ENCODE results near the gene HMOX1.
"Not testable (repeated sequence)": the region's sequence is repeated elsewhere in the genome, so short reads cannot be mapped to it uniquely, and the experiment has no call there.

The HMOX1 gene

GRCh38 chr22:35437049-35437448 is 56.2 kb downstream of the HMOX1 start:
- no peak for DNase-seq

GRCh38 chr22:35438673-35439364 is 57.9 kb downstream of the HMOX1 start:
- not testable (repeated sequence) for DNase-seq

DNA sequence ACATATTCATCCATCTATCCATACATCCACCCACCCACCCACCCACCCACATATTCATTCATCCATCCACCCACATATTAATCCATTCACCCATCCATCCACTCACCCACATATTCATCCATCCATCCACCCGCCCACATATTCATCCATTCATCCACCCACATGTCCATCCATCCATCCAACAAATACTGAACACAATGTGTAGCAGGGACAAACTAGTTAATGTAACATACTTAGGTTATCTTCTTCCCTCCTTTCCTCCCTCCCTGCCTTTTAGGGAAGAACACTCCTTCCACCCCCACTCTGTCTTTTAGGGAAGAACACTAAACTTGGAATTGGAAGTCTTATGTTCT is 58.4 kb downstream of the HMOX1 start:
- DNase-seq, result no peak

DNA sequence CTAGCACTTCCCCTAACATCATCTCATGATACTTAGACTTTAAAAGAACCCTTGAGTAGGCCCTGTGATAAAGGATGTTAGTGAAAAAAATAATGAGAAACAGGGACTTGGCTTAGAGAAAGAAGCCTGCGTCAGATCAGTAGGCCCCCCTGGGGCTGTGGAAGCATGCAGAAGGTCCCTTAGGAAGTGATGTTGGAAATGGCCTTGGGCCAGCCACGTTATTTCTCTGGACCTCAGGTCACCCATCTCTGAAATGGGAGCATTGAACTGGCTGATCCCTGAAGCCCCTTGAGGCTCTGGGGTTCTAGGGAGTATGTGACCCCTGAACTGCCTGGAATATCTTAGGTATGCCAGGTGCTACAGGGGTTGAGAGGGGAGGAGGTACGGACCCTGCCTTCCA is 59.2 kb downstream of the HMOX1 start:
- DNase-seq, result no peak

GRCh38 chr22:35441489-35442100 is 60.7 kb downstream of the HMOX1 start:
- no peak for DNase-seq

DNA sequence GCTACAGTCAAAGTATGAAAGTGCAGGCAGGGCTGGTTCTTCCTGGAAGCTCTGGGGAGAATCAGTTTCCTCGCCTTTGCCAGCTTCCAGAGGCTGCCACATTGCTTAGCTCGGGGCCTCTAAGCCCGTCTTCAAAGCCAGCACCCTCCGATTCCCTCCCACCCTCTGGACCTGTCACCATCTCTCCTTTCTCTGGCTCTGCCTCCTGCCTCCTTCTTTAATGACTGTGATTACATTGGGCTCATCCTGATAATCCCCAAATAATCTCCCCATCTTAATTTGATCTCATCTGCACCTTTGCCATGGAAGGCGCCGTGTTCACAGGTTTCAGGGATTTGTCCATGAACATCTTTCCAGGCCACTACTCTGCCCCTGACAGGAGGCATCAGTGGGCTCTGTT is 61.6 kb downstream of the HMOX1 start:
- no peak for DNase-seq

- DNase-seq, result no peak
Measured at GRCh38 chr22:35443338-35443737, 62.4 kb downstream of the HMOX1 start.
